Smooth muscle cell of the umbilical artery (primary cell): ENCODE data around the gene CNGA1. TPM values are rescaled to one million over a fixed set of nuclear protein-coding genes. Genes with fewer than 3 reads are reported as not detected.

Source experiments
- total RNA-seq: library from RNA; depleted of rRNA; stranded (reverse); fragments of >200 nt; gene quantifications from 2 replicates; pipeline ENCODE4 v1.2.3, GENCODE V29; 2014

The CNGA1 gene
- 0.30 and 0.42 TPM in 2 replicates for total RNA-seq

DNA sequence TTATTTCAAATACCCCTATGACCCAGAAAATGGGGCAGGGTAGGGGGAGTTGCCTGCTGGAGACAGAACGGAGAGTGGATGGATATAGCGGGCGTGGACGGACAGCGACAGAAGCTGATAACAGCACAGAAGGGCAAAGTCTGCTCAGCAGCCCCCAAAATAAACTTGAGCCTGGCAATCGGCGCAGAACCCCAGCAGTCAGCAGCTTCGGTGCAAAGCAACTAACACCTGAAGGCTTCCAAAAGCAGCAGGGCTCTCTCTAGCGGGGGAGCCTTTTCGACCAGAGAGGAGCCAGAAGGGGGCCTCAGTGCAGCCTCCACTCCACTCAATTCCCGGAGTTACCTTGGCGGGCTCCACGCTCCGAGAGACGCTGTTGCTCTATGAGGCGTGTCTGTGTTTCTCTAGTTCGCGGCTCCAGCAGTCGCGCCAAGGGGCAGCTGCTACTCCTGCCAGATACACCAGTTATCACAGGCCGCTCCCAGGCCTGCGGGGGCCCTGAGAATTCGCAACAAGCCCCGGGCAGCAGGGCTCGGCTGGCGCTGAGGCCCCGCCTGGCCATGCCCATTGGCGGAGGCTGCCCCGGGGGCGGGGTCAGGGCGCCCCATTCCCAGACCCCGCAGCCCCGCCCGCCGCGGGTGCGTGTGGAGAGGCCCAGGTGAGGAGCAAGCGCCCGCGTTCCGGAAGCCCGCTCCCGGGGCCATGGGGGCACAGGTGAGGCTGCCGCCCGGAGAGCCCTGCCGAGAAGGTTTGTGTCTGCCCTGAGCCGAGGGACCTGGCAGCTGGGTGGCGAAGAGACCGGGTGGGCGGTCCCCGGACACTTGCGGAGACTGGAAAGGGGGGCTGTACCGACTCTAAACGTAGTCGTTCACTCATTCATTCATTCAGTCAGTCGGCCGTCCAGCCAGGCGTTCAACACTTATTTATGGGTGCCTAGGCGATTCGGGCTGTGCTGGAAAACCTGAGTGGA is at the start of gene CNGA1, which contains the start of gene NIPAL1:
TSS of gene CNGA1 (minus strand) at position 541 of the 967 bp plus-strand sequence. CDS start 63,992 bp downstream, outside the sequence.
TSS of gene NIPAL1 (plus strand) at position 632 of the 967 bp plus-strand sequence. CDS start at position 700, 68 bp downstream.

DNA sequence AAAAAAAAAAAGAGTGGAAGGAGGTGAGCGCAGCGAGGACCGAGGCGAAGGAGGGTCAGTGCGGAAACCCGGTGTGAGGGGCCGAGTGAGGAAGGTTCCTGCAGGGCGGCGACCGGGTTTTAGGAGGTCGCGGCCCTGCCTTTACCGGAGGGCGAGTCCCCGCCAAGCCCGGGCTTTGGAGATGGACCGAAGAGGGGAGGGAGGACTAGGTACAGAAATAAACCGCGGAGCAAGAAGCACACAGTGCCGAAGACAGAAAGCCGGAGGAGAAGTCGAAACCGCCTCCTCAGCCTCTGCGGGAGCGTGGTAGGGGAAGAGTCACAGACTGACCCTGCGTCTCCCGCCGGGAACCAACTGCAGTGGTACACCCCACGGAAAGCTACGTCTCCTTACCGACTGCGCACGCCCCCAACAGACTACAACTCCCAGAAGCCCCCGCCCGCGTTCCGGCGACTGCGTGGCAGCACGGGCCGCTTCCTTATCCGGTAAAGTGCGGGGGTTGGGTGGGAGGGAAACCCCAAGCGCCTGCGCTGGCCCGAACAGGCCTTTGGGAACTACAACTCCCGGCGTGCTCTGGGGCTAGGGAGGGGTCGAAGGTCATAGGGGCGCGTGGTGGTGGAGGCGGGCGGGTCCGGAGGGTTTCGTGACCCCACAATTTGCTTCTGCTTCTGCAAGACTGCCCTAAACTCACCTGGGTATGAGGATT is 102.1 kb downstream of the CNGA1 start, which contains the start of gene NFXL1:
TSS of gene NFXL1 (minus strand) at position 364 of the 706 bp plus-strand sequence. CDS start 380 bp downstream, outside the sequence.

Other genes starting within 250 kb of the CNGA1 start
- 0.23 TPM in 1 of 2 replicates, not detected in the other for gene CORIN, start 178.6 kb downstream of the CNGA1 start, total RNA-seq
- gene NFXL1, start 102.1 kb downstream of the CNGA1 start, total RNA-seq = 7.7 and 14.0 TPM in 2 replicates
- 0.59 and 2.7 TPM in 2 replicates for gene NIPAL1, start 91 bp upstream of the CNGA1 start, total RNA-seq
- 0.59 and 0.60 TPM in 2 replicates for gene TXK, start 117.6 kb upstream of the CNGA1 start, total RNA-seq